GM19397 (cell line): Measurements from ENCODE around the gene ZNF830.
"Not testable (repeated sequence)": the region's sequence is repeated elsewhere in the genome, so short reads cannot be mapped to it uniquely, and the experiment has no call there.

Source experiments
- ATAC-seq: cut with Tn5 transposase; IDR thresholded peaks from one replicate; pipeline ENCODE4 v1.9.1; 2021; ENCODE audit warnings: mild to moderate bottlenecking, moderate library complexity; ENCODE audit not compliant: unreplicated experiment

ZNF830 gene

DNA sequence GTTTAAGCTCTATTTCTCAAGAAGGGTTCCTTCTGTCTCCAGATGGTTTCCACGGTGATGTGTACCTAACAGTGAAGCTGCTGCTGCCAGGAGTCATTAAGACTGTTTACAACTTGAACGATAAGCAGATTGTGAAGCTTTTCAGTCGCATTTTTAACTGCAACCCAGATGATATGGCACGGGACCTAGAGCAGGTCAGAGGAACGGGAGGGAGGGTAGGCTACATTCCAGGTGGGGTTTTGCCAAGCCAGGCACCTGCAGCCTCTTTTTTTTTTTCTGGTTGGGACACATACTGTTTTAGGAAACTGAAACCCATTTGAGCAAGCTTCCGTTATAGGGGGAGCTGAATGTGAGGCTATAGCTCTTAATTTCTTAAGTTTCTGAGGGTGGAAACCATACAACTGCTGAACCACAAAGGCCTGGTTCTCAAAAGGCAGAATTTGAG is 29.6 kb downstream of the ZNF830 start:
- no peak for ATAC-seq

- no peak for ATAC-seq
Observed at GRCh38 chr17:34991606-34992005, 30.3 kb downstream of the ZNF830 start.

GRCh38 chr17:34993031-34993430 is 31.7 kb downstream of the ZNF830 start:
- no peak for ATAC-seq

GRCh38 chr17:34996422-34997285 is 35.3 kb downstream of the ZNF830 start:
- ATAC-seq: no peak

GRCh38 chr17:34997355-34997862 is 36.1 kb downstream of the ZNF830 start:
- no peak for ATAC-seq

- ATAC-seq: no peak
Observed at GRCh38 chr17:34998205-34998604, 36.9 kb downstream of the ZNF830 start.

DNA sequence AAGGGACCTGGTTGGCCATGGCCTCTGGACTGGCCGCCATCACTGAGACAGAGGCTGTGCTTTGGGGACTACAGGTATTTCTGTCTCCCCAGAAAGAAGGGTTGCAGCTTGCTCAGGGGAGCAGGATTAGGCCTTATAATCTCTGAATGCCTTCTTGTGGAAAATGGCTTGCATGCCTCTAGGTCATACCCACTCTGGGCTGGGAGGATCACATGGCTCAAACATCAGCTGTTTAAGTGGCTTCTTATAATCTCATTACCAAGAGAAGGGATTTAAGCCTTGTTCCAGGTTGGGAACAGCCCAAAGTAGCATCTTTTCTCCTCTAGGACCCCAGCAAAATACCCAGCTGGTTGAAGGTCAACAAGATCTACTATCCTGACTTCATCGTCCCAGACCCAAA is 38.1 kb downstream of the ZNF830 start:
- ATAC-seq: no peak

GRCh38 chr17:35000965-35001364 is 39.6 kb downstream of the ZNF830 start:
- not testable (repeated sequence) for ATAC-seq

GRCh38 chr17:35001549-35001948 is 40.2 kb downstream of the ZNF830 start:
- ATAC-seq: no peak

- ATAC-seq: no peak
Observed at GRCh38 chr17:35002876-35003551, 41.7 kb downstream of the ZNF830 start.

GRCh38 chr17:35003778-35004177 is 42.4 kb downstream of the ZNF830 start:
- ATAC-seq: no peak

- no peak for ATAC-seq
Observed at GRCh38 chr17:35006345-35006744, 45.0 kb downstream of the ZNF830 start.

DNA sequence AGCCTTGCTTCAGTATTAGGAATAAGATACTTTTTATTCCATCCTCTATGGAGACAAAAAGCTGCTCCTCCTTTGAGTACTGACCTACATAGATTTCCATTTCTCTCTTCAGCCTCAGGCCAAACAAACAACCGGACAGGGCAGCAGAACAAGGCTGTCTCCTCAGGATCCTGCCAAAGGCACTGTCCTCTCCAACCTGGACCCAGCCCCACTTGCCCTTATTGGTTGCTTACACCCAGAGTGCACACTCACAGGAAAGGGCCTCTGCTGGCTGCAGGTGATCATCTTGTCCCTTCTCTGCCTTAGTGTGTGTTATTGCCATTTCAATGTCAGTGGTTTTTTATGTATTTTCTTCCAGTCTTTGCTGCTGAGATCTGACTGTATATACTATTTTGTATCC is 45.6 kb downstream of the ZNF830 start:
- no peak for ATAC-seq

- no peak for ATAC-seq
Observed at GRCh38 chr17:35010093-35010492, 48.8 kb downstream of the ZNF830 start.

DNA sequence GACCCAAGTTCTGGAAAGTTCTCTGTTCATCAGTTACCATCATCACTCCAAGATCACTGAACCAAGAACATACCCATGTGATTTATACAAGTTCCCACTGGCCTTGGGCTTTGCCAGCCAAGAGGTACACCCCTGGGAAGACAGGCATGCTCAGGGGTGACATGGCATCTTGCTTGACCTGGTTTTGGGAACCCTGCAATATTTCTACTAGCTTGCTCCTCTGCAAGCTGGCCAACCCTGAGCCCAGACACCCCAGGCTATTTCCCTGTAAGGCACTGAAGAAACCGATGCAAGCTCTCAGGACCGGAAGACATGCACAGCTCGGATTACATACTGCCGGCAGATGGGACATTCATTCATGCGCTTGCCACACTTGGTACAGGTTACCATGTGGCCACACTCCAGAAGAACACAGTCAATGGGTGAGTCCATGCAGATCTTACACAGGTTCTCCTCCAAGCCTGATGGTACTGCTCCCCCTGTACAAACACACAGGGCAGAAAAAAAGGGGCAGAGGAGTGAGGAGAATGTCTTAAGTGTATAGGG is 50.4 kb downstream of the ZNF830 start:
- ATAC-seq: no peak
